ENCODE data around the gene ADGRF1.
A peak's percentile ranks its signal among the peaks of the same experiment; 100 is the strongest.
"Not testable (repeated sequence)": the region's sequence is repeated elsewhere in the genome, so short reads cannot be mapped to it uniquely, and the experiment has no call there.

The ADGRF1 gene

DNA sequence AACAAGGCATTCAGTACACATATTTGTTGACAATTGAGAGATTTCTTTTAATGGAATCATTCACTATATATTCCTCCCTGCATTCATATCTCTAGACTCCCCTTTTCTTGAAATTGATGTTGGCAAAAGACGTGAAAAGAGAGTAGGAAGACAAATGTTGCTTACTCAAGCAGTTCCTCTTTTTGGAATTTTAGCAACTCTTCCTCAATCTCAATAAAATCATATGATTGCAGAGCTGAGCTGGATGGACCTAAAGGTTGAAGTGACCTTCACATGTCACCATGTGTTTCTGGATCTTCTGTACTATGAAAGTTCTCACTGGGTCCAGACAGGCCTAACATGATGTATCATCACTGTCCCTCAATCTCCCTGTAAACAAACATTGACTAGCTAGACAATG lies 18.6 kb downstream of the ADGRF1 start:
- no peak for DNase-seq (ENCODE audit: low read depth, low spot score)

DNA sequence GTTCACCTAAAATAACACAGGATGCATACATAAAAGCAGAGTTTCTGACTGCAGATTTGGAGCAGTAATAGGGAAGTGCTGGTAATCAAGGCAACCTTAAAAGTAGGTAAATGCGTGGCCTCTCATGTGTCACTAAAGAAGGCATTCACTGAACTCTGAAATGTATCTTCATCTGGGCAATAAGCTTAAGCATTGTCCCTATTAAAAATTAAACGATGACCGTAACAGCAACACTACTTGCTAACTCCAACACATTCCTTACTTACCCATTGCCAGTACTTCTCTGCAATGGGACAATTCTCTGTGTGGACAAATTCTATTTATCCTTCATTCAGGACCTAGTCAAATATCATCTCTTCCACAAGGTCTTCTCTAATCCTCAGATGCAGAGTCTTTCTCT lies 19.9 kb downstream of the ADGRF1 start:
- no peak for DNase-seq (ENCODE audit: low read depth, low spot score)

DNA sequence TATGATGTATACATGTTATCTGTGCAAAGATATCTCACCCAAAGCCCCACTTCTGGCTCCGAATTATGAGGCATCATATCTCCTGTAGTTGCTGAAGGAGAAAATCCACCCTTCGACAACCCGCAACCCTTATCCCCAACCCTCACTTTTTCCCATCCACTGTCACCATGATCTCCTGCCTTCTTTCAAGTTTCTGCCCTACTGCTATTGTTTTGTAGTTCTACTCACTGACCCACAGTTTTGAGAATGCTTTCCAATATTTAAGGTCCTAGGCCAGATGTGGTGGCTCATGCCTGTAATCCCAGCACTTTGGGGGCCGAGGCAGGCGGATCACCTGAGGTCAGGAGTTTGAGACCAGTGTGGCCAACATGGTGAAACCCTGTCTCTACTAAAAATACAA lies 22.2 kb downstream of the ADGRF1 start:
- DNase-seq (ENCODE audit: low read depth, low spot score) = no peak

DNA sequence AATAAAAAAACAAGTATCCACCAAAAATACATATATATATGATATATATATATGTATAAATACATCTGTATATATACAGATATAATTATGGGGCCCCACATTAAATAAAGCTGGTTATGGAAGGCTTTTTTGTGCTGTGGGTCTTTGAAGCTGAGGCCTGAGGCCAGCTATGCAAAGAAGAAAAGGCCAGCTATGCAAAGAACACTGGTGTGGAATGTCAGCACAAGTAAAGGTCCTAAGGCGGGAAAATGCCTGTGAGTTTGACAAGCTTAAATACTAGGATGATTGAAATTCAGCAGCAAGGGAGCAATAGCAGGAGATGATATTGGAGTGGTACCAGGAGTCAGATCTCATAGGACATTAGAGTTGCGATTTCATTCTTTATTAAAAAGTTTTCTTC lies 25.2 kb downstream of the ADGRF1 start:
- no peak for DNase-seq (ENCODE audit: low read depth, low spot score)

DNA sequence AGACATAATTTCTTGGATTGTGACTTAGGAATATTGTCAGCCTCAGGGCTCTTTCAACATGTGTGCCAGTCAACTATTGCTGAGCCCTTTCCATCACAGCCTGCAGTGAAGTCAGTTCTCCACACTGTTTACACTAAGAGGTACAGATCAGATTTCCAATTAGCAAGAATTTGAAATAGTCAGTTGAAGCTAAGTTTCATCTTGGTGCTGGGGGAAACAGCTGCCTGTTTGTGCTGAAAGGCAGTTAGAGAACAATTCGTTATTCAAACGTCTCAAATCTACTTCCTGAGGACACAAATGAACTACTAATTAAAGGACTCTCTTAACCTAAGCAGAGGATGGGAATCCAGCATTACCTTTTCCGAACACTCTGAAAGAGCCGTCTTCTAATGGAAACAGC lies 25.9 kb downstream of the ADGRF1 start:
- no peak for DNase-seq (ENCODE audit: low read depth, low spot score)

DNA sequence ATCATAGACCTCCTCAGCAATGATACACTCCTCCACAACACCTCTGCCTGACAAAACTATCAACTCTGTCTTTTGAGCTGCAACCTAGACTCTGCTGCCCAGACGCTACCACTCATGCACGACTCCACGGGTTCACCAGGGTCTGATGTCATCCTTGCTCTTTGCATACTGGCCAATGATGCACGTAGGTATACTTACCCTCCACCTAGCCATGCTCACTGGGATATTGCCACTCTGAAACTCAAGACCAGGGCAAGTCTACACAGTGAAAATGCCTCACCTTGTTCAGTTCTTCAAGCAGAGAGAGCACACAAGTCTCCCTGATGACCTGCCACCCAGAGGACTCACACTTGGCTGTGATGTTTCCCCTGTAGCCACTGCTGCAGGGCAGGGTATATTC lies 27.7 kb downstream of the ADGRF1 start:
- no peak for DNase-seq (ENCODE audit: low read depth, low spot score)

DNA sequence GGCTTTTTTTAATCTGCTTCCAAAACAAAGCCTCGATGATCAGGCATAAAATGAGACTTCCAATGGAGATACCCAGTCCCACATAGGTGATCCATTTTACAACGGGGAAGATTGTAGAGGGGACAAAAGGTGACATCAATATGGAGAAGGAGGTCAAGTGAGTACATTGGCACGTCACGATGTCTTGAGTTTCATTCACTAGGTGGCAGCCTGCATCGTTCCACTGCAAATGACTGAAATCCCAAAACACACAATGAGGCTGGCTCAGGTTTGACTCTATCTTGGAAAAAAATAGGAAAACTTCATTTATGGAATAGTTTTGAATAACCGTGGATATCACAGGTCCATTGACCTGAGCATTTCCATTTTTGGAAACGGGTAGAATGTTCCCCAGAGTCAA lies 32.5 kb downstream of the ADGRF1 start:
- DNase-seq (ENCODE audit: low read depth, low spot score) = no peak

DNA sequence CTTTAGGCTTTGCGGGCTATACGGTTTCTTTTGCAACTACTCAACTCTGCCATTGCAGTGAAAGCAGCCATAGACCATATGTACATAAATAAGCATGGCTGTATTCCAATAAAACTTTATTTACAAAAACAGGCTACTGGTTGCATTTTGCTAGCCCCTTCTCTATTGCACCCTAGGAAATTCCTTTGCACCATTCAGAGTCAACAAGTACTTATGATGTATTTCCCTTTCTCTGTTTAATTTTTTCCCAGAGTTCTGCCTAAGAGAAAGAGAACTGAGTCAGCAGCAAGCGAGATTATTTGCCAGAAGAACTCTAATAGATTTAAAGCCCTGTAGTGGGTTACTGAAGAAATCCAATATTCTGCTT lies 33.8 kb downstream of the ADGRF1 start:
- DNase-seq (ENCODE audit: low read depth, low spot score) = no peak

DNA sequence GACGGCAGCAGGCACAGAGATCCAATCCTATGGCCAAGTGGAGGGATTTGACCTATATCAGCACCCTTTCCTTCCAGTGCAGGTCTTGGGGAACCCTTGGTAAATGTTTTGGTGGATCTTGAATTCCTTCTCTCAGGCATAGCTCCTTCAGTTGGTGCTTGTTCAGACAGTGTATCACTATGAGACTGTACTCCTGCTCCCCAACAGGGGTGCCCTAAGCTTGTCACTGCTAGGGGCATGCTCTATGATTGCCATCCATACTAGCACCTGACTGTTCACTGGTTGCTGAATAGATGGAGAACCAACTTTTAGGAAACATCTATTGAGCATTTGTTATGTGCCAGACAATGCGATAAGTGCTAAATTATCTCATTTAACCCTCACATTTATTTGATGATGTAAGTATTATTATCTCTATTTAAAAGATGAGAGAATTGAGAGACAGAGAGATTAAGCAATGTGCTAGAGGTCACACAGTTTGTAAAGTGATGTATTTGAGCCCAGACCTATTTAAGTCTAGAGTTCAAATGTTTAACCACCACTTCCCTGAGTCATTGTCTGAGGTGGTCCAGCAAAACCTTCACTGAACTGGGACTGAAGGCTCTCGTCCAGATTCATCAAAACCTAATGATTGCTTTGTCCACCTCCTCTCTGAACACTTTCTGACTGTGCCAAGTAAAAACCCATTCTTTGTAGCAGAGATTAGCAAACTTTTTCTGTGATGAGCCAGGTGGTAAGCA lies 34.3 kb downstream of the ADGRF1 start:
- DNase-seq (ENCODE audit: low read depth, low spot score) = no peak

DNA sequence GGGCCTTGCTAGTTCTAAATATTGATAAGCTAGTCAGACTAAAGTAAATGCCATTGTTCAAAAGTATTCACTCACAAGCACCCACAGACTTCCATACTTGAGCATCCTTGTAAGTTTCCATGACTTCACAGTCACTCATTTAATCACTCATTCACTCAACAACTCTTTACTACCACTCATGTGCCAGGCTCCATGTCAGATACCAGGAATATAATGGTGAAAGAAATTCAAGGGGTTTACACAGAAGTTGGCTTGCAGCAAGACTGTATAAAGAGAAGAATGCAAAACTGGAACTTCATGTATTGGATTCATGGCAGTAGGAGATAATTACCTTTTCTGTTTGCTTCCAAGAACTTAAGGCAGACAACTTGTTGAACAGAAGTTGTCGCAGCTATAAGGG lies 36.6 kb downstream of the ADGRF1 start:
- no peak for DNase-seq (ENCODE audit: low read depth, low spot score)

DNA sequence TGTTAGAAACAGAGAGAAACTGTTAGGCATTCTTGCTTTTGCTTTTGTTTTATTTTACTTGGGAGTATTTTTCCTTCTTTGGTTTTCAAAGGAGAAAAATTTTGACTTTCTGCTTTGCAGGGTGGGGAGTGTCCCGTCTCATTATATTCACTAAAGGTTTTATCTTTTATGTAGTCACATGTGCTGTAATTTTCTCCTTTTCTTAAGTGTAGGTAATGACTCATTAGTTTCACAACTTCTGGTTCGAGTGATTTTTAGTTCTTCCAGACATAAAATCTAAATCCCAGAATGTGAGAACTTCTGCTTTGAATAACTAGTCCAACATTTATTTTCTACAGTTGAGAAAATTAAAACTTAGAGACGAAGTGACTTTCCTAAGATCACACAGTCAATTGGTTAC lies 37.7 kb downstream of the ADGRF1 start:
- DNase-seq (ENCODE audit: low read depth, low spot score) = no peak

DNA sequence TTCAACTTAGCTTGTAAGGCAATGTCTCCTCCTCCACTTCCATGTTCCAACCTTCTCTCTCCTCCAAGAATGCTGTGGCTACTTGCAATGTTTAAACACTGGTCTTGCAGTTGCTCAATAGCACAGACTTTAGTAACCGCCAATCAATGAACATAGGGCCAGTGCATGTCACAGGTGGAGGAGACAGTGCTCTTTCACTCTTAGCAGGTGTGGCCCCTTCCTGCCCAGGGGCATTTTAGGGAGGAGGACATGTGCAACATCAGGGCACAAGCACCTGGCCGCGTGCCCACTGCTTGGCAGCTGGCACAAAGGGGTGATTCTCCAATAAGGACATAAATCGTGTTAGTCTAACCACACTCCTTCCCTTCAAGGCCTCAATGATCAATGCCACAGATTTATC lies 41.3 kb downstream of the ADGRF1 start:
- DNase-seq (ENCODE audit: low read depth, low spot score) = no peak

DNA sequence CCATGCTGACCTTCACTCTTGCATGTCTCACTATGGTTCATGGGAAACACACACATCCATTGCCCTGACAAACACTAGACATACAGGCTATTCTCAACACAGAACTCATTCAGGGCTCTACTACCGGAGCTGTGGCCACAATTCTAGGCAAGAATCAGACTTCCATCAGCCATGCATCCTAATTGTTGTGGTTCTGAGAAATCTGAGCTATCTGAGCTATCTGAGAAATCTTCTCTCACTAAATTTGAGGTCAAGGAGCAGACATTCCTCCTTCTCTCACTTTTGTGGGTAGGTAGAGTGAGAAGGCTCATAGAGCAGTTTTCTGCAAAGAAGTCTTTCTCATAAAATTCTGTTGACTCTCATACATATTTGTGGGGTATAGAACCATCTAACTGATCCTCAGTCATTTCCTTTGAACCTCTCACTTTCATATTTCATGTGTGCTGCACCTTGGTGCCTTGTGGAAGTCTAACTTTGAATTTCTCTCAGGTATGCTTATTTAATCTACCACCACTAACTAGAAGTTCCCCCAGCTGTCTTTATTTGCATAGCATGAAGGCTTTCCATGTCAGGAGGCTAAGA lies 43.6 kb downstream of the ADGRF1 start:
- no peak for DNase-seq (ENCODE audit: low read depth, low spot score)

DNA sequence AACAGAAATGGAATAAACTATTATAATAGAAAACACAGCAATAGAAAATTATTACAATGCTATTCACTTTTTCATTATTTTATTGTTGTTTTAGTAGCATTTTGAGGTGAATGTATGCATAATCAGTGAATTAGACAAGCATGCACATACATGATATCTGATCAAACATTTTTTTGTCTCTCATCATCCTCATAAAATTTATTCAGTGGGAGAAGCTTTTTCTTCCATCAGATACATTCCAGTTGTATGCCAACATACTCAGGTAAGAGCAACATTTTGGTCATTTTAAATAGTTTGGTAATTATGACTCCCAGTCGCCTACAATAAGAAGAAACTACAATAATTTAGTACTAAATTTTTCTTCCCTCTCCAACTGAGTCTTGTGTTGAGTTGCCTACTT lies 44.5 kb downstream of the ADGRF1 start:
- no peak for DNase-seq (ENCODE audit: low read depth, low spot score)

DNA sequence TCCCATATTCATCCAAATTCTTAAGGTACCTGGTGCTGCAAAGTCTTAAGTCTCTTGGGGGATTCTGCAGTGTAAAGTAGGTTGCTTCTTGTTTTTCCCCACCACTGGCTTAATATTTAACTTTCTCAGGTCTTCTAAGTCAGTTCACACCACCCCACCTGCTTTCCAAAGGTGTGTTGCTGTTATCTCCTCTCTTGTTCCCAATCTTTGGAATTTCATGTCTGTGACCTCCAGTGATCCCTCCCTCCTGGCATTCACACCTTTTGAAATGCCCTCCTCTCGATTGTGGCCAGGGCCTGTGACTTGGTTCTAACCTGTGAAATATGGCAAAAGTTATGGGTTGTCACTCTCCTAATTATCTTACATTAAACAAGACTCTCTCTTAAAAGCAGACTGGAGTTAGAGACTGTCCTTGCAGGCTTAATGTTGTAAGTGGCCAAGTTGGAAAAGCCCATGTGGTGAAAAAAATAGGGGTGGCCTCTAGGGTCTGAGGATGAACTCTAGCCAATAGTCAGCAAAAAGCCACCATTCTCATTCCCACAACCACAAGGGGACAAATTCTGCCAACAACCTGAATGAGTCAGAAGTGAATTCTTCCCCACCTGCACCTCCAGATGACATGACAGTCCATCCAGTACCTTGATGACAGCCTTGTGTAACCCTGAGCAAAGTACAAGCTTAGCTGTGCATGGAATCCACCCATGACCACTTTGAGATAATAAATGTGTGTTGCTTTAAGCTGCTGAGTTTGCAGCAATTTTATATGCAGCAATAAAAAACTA lies 45.1 kb downstream of the ADGRF1 start:
- DNase-seq (ENCODE audit: low read depth, low spot score) = no peak

DNA sequence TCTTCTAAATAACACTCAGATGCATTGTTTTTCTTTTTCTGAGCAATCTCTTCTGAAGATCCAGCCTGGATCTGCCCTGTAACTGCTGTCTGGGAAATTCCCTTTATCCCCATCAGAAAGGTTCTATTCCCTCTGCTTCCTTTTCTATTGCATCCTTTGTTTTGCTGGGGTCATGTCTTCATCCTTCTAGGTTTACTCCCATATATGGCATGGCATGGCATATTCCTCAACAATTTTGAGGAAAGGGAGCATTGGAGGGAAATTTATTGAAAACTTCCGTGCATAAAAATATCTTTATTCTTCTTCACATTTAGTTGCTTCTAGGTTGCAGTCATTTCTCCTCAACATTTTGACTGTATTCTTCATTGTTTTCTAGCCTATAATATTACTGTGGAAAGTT lies 47.2 kb downstream of the ADGRF1 start:
- no peak for DNase-seq (ENCODE audit: low read depth, low spot score)

DNA sequence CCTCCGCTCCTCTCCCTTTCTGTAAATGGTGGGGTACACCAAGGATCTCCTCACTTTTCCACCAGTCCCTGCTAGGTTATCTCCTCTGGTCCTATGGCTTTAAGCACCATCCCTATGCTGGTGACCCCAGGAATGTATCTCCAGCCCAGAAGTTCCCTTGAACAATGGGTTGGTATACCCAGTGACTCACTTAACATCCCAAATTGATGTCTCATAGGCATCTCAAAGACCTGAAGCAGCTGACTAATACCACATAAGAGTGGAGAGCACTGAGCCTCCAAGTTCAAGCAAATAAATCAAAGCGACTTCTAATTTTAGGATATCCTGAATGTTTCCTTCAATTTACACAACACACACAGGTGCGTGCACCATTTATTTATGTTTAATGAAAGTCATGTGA lies 48.3 kb downstream of the ADGRF1 start:
- peak; percentile 18 for DNase-seq (ENCODE audit: low read depth, low spot score)

DNA sequence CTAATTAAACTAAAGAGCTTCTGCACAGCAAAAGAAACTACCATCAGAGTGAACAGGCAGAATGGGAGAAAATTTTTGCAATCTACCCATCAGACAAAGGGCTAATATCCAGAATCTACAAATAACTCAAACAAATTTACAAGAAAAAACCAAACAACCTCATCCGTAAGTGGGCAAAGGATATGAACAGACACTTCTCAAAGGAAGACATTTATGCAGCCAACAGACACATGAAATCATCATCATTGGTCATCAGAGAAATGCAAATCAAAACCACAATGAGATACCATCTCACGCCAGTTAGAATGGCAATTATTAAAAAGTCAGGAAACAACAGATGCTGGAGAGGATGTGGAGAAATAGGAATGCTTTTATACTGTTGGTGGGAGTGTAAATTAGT lies 49.7 kb downstream of the ADGRF1 start:
- not testable (repeated sequence) for DNase-seq (ENCODE audit: low read depth, low spot score)

DNA sequence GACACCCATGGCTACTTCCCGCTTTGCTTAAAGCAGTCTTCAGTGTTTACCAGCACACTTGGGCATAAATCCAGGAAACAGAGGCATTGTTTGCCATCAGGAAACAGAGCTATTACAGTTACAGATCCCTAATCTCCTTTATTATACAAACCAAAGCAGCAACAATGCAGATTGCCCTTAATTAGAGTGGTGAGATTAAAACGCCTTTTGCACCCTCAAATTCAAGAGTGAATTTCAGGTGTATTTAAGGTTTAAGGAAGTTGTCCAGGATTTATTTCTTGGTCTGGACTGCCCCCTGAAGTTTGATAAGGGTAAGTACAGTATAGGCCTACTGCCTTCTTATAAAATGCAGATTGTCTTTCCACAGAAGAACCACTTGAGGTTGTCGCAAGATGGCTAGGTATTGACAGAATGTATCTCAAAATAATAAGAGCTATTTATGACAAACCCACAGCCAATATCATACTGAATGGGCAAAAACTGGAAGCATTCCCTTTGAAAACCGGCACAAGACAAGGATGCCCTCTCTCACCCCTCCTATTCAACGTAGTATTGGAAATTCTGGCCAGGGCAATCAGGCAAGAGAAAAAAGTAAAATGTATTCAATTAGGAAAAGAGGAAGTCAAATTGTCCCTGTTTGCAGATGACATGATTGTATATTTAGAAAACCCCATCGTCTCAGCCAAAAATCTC lies 51.2 kb downstream of the ADGRF1 start:
- DNase-seq (ENCODE audit: low read depth, low spot score) = peak; percentile 31

DNA sequence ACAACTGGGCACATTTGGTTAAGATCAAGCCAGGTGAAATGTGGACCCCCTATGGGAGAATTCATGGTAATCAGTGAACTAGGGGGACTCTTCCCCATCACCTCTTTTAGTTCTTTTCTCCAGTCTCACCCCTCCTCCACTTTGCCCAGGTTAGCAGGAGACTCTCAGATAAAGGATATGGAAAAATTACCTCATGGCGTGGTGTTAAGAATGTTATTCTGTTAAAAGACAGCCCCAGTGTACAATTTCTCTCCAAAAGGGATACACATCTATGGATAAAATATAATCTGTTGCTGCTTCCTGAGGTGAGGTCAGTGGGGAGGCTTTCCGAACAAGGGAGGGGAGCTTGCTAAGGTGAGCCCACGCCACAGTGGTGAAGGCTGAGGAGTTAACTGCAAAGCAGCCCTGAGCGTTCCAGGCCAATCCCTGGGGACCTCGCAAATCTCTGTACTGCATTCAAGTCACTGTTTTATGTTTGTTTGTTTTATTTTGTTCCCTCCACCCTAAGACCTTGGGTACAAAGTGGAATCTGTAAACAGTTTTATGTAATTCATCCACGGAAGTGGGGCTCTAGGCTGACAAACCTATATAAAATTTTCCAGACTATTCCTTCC lies 52.0 kb downstream of the ADGRF1 start:
- DNase-seq (ENCODE audit: low read depth, low spot score) = no peak

DNA sequence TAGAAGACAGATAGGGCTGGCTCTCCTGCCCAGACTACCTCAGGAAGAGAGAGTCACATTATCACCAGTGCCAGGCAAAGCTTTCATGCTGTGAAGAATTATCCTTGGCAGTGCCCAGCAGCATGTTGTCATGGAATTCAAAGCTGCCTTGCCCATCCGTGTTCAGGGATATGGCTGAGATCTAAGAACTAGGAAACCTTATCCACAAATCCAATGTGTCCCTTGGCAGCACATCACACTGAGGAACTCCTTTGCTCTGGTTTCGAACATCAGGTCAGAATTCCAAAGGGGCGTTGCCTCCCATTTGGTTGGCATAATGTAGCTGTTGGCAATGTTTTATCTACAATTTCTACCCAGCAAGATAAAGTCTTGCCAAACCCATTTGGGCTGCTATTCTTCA lies 52.7 kb downstream of the ADGRF1 start:
- no peak for DNase-seq (ENCODE audit: low read depth, low spot score)

DNA sequence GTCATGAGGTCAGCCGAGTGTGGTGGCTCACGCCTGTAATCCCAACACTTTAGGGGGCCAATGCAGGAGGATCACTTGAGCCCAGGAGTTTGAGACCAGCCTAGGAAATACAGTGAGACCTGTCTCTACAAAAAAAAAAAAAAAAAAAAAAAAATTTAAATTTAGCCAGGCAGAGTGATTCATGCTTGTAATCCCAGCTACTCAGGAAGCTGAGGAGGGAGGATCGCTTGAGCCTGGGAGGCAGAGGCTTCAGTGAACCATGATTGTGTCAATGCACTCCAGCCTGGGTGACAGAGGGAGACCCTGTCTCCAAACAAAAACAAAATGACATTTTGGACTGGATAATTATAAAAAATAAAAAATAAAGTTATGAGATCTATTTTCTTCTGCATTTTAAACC lies 56.2 kb downstream of the ADGRF1 start:
- DNase-seq (ENCODE audit: low read depth, low spot score) = no peak
